EH (cell line): ENCODE measurements around the gene CDH2.
"Not testable (repeated sequence)": the region's sequence is repeated elsewhere in the genome, so short reads cannot be mapped to it uniquely, and the experiment has no call there.

Experiments used
- DNase-seq: peaks from one replicate; pipeline ENCODE4 v3.0.0-alpha.2; 2015; ENCODE audit warnings: low read depth

The CDH2 gene

DNA sequence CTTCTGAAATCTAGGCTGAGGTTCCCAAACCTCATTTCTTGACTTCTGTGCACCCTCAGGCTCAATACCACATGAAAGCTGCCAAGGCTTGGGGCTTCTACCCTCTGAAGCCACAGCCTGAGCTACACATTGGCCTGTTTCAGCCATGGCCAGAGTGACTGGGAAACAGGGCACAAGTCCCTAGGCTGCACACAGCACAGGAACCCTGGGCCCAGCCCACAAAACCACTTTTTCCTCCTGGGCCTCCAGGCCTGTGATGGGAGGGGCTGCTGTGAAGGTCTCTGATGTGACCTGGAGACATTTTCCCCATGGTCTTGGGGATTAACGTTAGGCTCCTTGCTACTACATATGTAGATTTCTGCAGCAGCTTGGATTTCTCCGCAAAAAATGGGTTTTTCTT, 270.7 kb downstream of the CDH2 start:
- DNase-seq: not testable (repeated sequence)

- no peak for DNase-seq
These were observed 273.0 kb downstream of the CDH2 start for GRCh38 chr18:27903906-27904305.

DNA sequence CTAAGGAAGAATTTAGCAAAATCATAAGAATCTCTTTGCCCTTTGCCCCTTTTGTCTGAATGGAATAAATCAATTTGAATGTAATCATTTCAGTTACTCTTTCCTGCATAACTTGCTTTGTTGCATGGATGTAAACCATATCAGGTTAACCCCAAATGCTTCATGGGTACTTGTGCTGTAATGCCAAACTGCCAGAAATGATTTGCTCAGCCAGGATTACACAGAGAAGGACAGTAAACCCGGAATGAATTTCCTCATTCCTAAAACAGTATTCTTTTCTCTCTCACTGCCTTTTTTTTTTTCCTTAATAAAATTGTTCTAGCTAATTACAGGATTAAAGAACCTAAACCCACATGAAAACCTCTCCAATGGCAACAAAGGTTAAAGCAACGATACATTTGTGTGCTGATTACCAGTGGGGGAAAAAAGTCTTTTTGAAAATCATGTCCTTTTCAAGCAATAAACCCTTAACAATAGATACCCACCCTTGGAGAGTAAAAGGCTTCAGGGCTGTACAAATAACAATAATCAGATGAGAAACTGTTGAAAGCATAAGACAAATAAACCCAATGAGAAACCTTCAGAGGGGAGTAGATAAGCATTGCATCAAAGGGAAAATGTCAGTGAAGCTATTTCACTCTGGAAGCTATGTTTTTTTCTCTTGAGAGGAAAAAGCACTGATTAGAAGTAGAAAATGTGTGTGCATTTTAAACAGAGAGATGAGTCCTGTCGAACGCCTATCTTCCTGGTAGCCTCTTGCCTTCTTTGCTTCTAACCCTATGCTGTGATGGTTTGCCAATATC, 275.3 kb downstream of the CDH2 start:
- peak; percentile 47 for DNase-seq
